Vagina (tissue), 2 donors: ENCODE measurements around the gene AHDC1. TPM values are rescaled to one million over a fixed set of nuclear protein-coding genes. Genes with fewer than 3 reads are reported as not detected.

Experiments
- DNase-seq, 2 donors: peaks; one replicate each; pipeline ENCODE4 v3.0.0-alpha.2; 2017; ENCODE audit errors: extremely low spot score in 2 of 2
- H3K27ac ChIP-seq: fragments of 200-600 bp; sonication (generic); one replicate; pipeline ENCODE4 v1.5.1; 2019
- H3K27me3 ChIP-seq: fragments of 200-600 bp; sonication (generic); one replicate; pipeline ENCODE4 v1.5.1; 2019
- H3K36me3 ChIP-seq, 2 donors: fragments of 200-600 bp; sonication (generic); one replicate each; pipeline ENCODE4 v1.5.1; 2017 to 2019
- H3K4me1 ChIP-seq: fragments of 200-600 bp; sonication (generic); one replicate; pipeline ENCODE4 v1.5.1; 2019
- H3K4me3 ChIP-seq, 2 donors: fragments of 200-600 bp; sonication (generic); 1 replicate in 1 of 2; 2 replicates in 1 of 2; pipeline ENCODE4 v1.5.1; 2016 to 2019
- H3K9me3 ChIP-seq: fragments of 200-600 bp; sonication (generic); one replicate; pipeline ENCODE4 v1.5.1; 2019
- CTCF ChIP-seq, 3 experiments: fragments of 450-650 bp in 2 of 3; fragments of 200-600 bp in 1 of 3; sonication (generic) in 1 of 3; IDR thresholded peaks; one replicate each; pipeline ENCODE4 v1.5.1; 2017 to 2019; ENCODE audit warnings: antibody characterized with exemption in 3 of 3, mild to moderate bottlenecking in 2 of 3, moderate library complexity in 2 of 3
- POLR2A ChIP-seq, 2 donors: fragments of 450-650 bp; IDR thresholded peaks; one replicate each; pipeline ENCODE4 v1.6.1; 2017; ENCODE audit warnings: antibody characterized with exemption in 2 of 2, mild to moderate bottlenecking in 2 of 2, moderate library complexity in 2 of 2
- POLR2AphosphoS5 ChIP-seq, 2 donors: sonication (generic); formaldehyde crosslinking; IDR thresholded peaks; one replicate each; pipeline ENCODE4 v1.9.0; 2017; ENCODE audit warnings: antibody characterized with exemption in 2 of 2, mild to moderate bottlenecking in 2 of 2, low read depth in 1 of 2; ENCODE audit not compliant: insufficient read depth in 1 of 2
- intact Hi-C: fragments of 100-400 bp; cut with DNase I; formaldehyde crosslinking; loops from one replicate; pipeline ENCODE4 v1.15.1; 2023
- total RNA-seq: library from RNA; depleted of rRNA; stranded (reverse); fragments of >200 nt; gene quantifications from one replicate; pipeline ENCODE4 v1.2.3, GENCODE V29; 2016

AHDC1 gene
- total RNA-seq, 1 donor from 2014 or later: 62.4 TPM

GRCh38 chr1:27528818-27529703, 74.9 kb downstream of the AHDC1 start:
- peak; percentile 35 to 83 for TF ChIP-seq POLR2AphosphoS5 (IDR thresholded peaks at IDR 0.05; ENCODE audit: insufficient read depth in 1 of 2, low read depth in 1 of 2)
- peak in 1 of 2 donors; percentile 23 for TF ChIP-seq POLR2A (IDR thresholded peaks at IDR 0.05)
- no peak for TF ChIP-seq CTCF (IDR thresholded peaks at IDR 0.05)
- Histone ChIP-seq H3K4me3 (peak overlapping the region; percentile 43 to 44), H3K4me1 (peaks cover 61% of the 10 kb centered on the region), H3K9me3 (no peaks in the 10 kb centered on the region), H3K36me3 (peaks cover 0 to 10% of the 10 kb centered on the region in 2 donors), H3K27me3 (no peaks in the 10 kb centered on the region), H3K27ac (peak overlapping the region; percentile 99)
- intact Hi-C loops: loop anchor here (5.0 kb wide), 1 partner anchor 38 kb away; no protein-coding TSS in a partner anchor
- DNase-seq: peak in 1 of 2 donors; percentile 96

- no peak for DNase-seq
- H3K4me1 ChIP-seq: peaks cover 70% of the 10 kb centered on the region
- no peaks in the 10 kb centered on the region for H3K9me3 ChIP-seq
- peak overlapping the region; percentile 43 to 44 for H3K4me3 ChIP-seq
- peaks cover 0 to under 1% of the 10 kb centered on the region in 2 donors for H3K36me3 ChIP-seq
- intact Hi-C loops: loop anchor here (5.0 kb wide), 1 partner anchor 39 kb away; no protein-coding TSS in a partner anchor
- peak overlapping the region; percentile 99 for H3K27ac ChIP-seq
- peak in 1 of 2 donors; percentile 8 for TF ChIP-seq POLR2A (IDR thresholded peaks at IDR 0.05)
- TF ChIP-seq CTCF (IDR thresholded peaks at IDR 0.05): peak in 1 of 3 experiments; percentile 5
- no peak for TF ChIP-seq POLR2AphosphoS5 (IDR thresholded peaks at IDR 0.05; ENCODE audit: insufficient read depth in 1 of 2, low read depth in 1 of 2)
- H3K27me3 ChIP-seq: no peaks in the 10 kb centered on the region
Observed at GRCh38 chr1:27527890-27528817, 75.8 kb downstream of the AHDC1 start.

GRCh38 chr1:27527223-27527889, 76.6 kb downstream of the AHDC1 start:
- H3K27me3 ChIP-seq: no peaks in the 10 kb centered on the region
- DNase-seq: no peak
- peaks cover 78% of the 10 kb centered on the region for H3K4me1 ChIP-seq
- peak overlapping the region; percentile 99 for H3K27ac ChIP-seq
- intact Hi-C loops: loop anchor here (5.0 kb wide), 1 partner anchor 40 kb away; no protein-coding TSS in a partner anchor
- peak overlapping the region; percentile 43 to 44 for H3K4me3 ChIP-seq
- no peak for TF ChIP-seq POLR2A (IDR thresholded peaks at IDR 0.05)
- no peak for TF ChIP-seq CTCF (IDR thresholded peaks at IDR 0.05)
- peak in 1 of 2 donors; percentile 16 for TF ChIP-seq POLR2AphosphoS5 (IDR thresholded peaks at IDR 0.05; ENCODE audit: insufficient read depth in 1 of 2, low read depth in 1 of 2)
- H3K36me3 ChIP-seq: no peaks in the 10 kb centered on the region
- no peaks in the 10 kb centered on the region for H3K9me3 ChIP-seq

- H3K4me3 ChIP-seq: peak overlapping the region; percentile 43 to 44
- intact Hi-C loops: loop anchor here (5.0 kb wide), 1 partner anchor 41 kb away; no protein-coding TSS in a partner anchor
- peak overlapping the region; percentile 99 for H3K27ac ChIP-seq
- H3K4me1 ChIP-seq: peaks cover 85% of the 10 kb centered on the region
- no peaks in the 10 kb centered on the region for H3K9me3 ChIP-seq
- TF ChIP-seq POLR2AphosphoS5 (IDR thresholded peaks at IDR 0.05; ENCODE audit: insufficient read depth in 1 of 2, low read depth in 1 of 2) (no peak), POLR2A (IDR thresholded peaks at IDR 0.05) (no peak), CTCF (IDR thresholded peaks at IDR 0.05) (no peak)
- no peaks in the 10 kb centered on the region for H3K27me3 ChIP-seq
- H3K36me3 ChIP-seq: no peaks in the 10 kb centered on the region
- no peak for DNase-seq
Observed at GRCh38 chr1:27526569-27527222, 77.2 kb downstream of the AHDC1 start.
